HTERT RPE-1 (cell line): Measurements from ENCODE around the gene GALNT13.

Experiments
- in situ Hi-C: fragments of 300-500 bp; cut with MboI; formaldehyde crosslinking; loops from 4 replicates; pipeline ENCODE4 v1.14.3; 2020; ENCODE audit warnings: low sequenced_read_pairs

The GALNT13 gene

GRCh38 chr2:154394600-154394999 is 522.9 kb downstream of the GALNT13 start:
- in situ Hi-C loops, result no loop called here

GRCh38 chr2:154400563-154401290 is 529.0 kb downstream of the GALNT13 start:
- in situ Hi-C loops, result no loop called here

GRCh38 chr2:154402213-154402612 is 530.5 kb downstream of the GALNT13 start:
- in situ Hi-C loops, result no loop called here

GRCh38 chr2:154403242-154403790 is 531.6 kb downstream of the GALNT13 start:
- in situ Hi-C loops, result no loop called here

GRCh38 chr2:154408786-154409185 is 537.1 kb downstream of the GALNT13 start:
- in situ Hi-C loops, result no loop called here

- in situ Hi-C loops, result no loop called here
Measured at GRCh38 chr2:154422251-154422650, 550.5 kb downstream of the GALNT13 start.

GRCh38 chr2:154425994-154426393 is 554.3 kb downstream of the GALNT13 start:
- in situ Hi-C loops, result no loop called here

GRCh38 chr2:154427453-154427852 is 555.7 kb downstream of the GALNT13 start:
- in situ Hi-C loops, result no loop called here

GRCh38 chr2:154428022-154428421 is 556.3 kb downstream of the GALNT13 start:
- in situ Hi-C loops, result no loop called here

- in situ Hi-C loops, result no loop called here
Measured at GRCh38 chr2:154433010-154433409, 561.3 kb downstream of the GALNT13 start.

- in situ Hi-C loops, result no loop called here
Measured at GRCh38 chr2:154437104-154437503, 565.4 kb downstream of the GALNT13 start.

- in situ Hi-C loops, result no loop called here
Measured at GRCh38 chr2:154439156-154439555, 567.4 kb downstream of the GALNT13 start.

- in situ Hi-C loops, result no loop called here
Measured at GRCh38 chr2:154443919-154444318, 572.2 kb downstream of the GALNT13 start.

GRCh38 chr2:154446324-154446723 is 574.6 kb downstream of the GALNT13 start:
- in situ Hi-C loops, result no loop called here

GRCh38 chr2:154447727-154448418 is 576.2 kb downstream of the GALNT13 start:
- in situ Hi-C loops, result no loop called here

- in situ Hi-C loops, result no loop called here
Measured at GRCh38 chr2:154449951-154450658, 578.4 kb downstream of the GALNT13 start.

- in situ Hi-C loops, result no loop called here
Measured at GRCh38 chr2:154452471-154452870, 580.7 kb downstream of the GALNT13 start.

- in situ Hi-C loops, result no loop called here
Measured at GRCh38 chr2:154452906-154453493, 581.3 kb downstream of the GALNT13 start.

- in situ Hi-C loops, result no loop called here
Measured at GRCh38 chr2:154455166-154455565, 583.4 kb downstream of the GALNT13 start.

- in situ Hi-C loops, result no loop called here
Measured at GRCh38 chr2:154455866-154456265, 584.1 kb downstream of the GALNT13 start.

- in situ Hi-C loops, result no loop called here
Measured at GRCh38 chr2:154457286-154457685, 585.6 kb downstream of the GALNT13 start.
